Measurements from ENCODE around the gene PLA2R1.

PLA2R1 gene

GRCh38 chr2:159895258-159896065 lies 167.0 kb downstream of the PLA2R1 start:
- no peak for DNase-seq (ENCODE audit: low spot score)

GRCh38 chr2:159894145-159894838 lies 168.1 kb downstream of the PLA2R1 start:
- no peak for DNase-seq (ENCODE audit: low spot score)

- no peak for DNase-seq (ENCODE audit: low spot score)
Measured at GRCh38 chr2:159892990-159893810, 169.2 kb downstream of the PLA2R1 start.

- no peak for DNase-seq (ENCODE audit: low spot score)
Measured at GRCh38 chr2:159891917-159892730, 170.3 kb downstream of the PLA2R1 start.

GRCh38 chr2:159891267-159891588 lies 171.2 kb downstream of the PLA2R1 start:
- no peak for DNase-seq (ENCODE audit: low spot score)

- no peak for DNase-seq (ENCODE audit: low spot score)
Measured at GRCh38 chr2:159890551-159891266, 171.7 kb downstream of the PLA2R1 start.

GRCh38 chr2:159882130-159882745 lies 180.2 kb downstream of the PLA2R1 start:
- no peak for DNase-seq (ENCODE audit: low spot score)

Data from globus pallidus (tissue), 1 donor.